ENCODE data around the gene GSPT2.
"Not testable (repeated sequence)": the region's sequence is repeated elsewhere in the genome, so short reads cannot be mapped to it uniquely, and the experiment has no call there.

Gene GSPT2

DNA sequence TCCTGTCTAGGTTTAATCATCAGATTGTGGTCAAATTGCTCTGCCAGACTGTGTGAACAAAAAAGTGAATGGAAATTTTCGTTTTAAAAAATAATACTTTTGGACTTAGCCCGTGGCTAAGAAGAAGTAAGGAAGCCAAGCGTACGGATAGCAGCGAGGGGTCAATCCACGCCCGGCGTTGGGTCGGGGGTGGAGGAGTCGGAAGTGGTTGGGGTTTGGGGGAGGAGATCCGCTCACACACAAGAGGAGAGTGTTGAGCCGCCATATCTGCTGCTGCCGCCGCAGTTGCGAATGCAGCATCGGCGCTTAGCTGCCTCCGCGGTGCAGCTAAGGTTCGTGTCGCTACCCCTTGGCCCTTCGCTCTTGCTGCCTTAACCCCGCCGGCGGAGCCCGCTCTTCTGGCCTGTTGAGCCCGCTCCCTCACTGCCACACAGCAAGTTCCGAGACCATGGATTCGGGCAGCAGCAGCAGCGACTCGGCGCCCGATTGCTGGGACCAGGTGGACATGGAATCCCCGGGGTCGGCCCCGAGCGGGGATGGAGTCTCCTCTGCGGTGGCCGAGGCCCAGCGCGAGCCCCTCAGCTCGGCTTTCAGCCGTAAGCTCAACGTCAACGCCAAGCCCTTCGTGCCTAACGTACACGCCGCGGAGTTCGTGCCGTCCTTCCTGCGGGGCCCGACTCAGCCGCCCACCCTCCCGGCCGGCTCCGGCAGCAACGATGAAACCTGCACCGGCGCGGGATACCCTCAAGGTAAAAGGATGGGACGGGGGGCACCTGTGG, at the start of gene GSPT2:
GSPT2 (plus strand) TSS at position 264 of the 779 bp plus-strand sequence; CDS start at position 449, 185 bp downstream.
- DNase-seq = peak; percentile 62

DNA sequence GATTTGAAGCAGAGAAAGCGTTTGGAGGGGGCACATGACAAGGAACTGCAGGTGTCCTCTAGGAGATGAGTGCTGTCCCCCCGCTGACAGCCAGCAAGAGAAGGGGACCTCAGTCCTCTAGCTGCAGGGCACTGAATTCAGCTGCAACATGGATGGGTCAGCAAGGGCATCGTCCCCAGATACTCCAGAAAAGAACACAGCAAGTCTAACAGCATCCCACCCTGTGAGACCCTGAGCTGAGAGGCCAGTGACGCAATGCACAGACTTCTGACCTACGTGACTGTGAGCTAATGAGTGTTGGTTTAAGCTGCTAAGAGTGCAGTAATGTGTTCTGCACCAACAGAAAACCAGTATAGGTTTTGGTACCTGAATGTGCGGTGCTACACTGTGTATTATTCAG, 49.0 kb upstream of the GSPT2 start:
- no peak for DNase-seq

DNA sequence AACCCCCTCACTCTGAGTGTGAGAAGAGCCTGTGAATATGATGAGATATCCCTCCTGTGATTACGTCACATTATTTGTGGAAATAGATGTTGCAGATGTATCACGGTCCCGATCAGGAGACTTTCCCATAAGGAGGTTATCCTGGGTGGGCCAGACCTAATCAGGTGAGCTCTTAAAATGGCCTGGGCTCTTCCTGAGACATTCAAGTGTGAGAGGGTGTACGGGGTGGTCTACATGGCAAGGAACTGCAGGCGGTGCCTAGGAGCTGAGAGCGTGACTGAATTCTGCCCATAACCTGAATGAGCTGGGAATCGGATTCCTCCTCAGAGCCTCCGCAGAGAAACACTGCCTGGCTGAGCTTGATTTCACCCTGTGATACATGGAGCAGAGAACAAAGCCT, 45.8 kb upstream of the GSPT2 start:
- DNase-seq = no peak

DNA sequence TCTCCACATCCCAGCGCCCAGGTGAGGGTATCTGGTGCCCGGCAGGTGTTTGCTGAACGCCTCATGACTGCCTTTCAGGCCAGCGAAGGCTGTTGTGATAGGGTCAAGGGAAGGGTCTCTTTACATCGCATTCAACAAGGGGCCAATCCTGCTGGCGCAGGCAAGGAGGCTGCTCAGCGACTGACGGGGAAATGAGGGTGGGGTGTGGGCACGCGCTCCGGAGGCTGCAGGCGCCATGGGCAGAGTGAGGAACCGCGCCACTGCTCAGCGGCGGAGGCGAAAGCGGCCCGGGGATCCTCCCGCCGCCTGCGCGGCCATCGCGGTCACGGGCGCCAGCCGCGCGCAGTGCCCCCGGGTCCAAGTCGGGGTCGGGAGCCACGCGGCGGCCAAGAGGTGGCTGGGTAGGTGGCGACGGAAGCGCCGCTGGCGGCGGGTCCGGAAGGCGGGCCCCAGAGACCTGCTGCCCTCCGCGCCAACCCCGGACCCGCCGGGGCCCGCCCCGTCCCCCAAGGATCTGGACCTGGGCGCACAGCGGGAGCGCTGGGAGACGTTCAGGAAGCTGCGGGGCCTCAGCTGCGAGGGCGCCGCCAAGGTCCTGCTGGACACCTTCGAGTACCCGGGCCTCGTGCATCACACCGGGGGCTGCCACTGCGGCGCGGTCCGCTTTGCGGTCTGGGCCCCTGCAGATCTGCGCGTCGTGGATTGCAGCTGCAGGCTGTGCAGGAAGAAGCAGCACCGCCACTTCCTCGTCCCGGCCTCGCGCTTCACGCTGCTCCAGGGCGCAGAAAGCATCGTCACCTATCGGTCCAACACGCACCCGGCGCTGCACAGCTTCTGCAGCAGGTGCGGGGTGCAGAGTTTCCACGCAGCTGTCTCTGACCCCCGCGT, 32.7 kb upstream of the GSPT2 start, which contains the start of gene CENPVL1:
CENPVL1 (plus strand) TSS at position 236 of the 888 bp plus-strand sequence; CDS start at position 236, 0 bp downstream.
- not testable (repeated sequence) for DNase-seq

DNA sequence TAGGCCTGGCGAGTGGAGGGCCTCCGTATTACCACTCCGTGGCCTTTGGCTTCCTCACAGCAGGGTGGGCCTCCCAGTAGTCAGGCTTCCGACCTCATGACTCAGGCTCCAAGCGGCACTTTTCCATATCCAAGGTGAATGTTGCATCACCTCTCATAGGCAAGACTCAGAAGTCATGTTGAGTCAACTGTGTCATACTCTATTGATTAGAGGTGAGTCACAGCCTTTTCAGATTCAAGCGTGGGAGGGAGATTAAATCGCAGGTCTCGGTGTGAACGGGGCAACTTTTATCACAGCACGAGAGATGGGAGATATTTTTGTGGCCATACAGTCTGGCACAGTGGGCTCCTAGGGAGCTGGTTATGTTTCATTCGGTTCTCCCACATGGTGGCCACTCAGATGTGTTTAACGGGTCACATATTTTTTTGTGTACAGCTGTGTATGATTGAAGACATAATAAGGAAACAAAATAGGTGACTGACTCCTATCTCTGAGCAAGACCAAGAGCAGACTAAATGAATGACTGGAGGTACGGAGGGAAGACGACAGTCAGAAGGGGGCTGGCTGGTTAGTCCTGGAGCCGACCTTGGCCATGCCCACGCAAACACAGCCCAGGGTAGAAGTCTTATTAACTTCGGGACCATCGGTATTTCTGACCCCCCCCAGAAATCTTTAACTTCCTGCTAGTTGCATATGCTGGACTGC, 30.1 kb upstream of the GSPT2 start:
- not testable (repeated sequence) for DNase-seq

DNA sequence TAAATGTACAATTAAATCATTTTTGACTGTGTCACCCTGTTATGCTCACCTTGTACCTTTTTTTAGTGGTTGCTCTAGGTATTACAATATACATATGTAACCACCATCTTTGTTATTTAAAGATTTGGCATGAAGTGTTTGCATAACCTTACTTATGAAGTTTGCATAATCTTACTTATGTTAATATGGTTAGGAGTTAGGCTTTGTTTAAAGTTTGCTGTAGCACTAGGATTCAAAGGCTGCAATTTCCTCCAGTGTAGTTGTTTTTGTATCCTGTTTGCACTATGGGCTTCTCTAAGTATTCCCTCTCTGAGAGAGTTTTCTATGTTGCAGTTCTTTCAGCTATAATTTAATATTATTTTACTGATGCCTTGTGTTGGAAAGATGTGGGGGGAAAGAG, 15.0 kb upstream of the GSPT2 start:
- no peak for DNase-seq

DNA sequence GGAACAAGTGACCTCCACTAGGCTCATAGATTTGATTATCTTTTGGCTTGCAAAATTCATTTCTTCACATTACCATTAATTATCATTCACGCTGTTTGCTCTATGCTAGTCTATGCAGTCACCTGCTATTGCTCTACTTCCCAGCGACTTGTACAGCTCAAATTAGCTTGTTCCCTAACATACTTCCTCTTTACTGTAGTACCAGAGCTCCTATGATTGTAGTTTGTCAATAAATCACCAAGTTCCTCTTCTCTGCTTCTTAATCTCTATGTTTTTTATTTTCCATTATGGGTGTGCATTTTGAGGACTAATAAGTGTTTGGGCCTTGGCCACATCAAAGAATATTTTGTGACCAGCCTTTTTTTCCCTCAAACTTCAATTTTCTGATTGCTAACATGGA, 6.2 kb upstream of the GSPT2 start:
- DNase-seq = no peak

DNA sequence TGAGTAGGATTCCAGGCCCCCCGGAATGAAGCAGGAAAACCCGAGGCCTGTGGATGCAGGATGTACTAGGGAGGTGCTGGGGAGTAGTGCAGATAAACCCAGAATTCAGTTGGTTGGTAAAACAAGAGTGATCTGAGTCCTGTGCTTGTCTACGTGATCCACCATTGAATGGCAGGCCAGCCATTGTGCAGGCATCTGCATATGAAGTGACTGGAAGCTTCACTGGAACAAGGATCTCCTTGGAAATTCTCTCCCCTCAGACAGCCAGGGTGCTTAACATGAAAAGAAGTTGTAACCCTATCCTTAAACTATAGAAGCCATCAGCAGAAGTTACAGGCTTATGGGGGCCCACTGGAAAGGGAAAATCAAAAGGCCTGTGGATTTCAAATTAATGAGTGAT, 656 bp upstream of the GSPT2 start:
- DNase-seq = no peak

DNA sequence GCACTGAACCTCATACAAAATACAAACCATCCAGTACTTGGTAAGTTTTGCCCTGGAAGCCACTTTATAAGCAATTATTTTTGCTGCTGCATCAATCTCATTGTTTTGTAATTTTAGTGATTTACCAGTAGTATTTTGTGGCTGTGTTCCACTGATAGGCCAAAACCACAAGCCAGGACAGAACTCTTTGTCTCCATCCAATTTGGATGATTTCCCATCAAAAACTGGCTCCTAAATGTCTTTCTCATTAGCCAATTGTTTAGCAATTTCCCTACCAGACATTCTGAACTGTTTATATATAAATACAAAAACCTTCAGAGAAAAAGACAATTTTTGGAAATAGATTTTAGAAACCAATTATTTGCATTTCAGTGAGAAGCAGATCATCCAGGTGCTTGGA, 4.4 kb downstream of the GSPT2 start:
- DNase-seq = no peak

DNA sequence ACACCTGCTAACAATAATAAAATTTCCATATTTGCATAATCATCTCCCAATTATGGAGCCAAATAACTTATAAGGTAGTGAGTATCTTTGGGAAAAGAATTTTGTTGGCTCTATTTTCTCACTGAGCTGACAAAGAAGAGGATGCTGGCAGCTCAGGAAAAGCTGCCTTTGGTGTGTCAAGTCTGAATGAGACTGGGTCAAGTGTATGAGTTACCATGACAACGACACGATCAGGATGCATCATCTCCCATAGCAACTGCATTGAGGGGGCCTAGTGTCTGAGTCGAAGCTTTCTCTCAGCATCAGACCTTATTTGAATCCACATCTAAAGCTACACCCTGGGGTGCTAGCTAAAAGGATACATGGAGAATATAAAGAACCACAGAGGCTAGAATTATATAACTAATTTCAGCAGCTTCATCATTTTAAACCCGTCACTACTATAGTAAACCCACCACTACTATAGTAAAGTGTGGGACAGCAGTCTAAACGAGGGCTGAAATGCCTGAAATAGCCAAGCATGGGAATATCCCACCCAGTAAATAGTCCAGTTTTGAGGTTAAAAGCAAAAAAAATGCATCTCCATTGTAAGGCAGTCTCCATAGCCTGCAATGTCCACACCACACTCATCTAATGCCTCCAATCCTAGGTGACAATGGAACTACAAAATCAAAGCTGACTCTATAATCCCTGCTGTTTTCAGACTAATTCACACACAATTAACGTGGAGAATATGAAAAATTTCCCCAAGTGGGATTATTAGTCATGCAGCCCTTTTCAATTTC, 16.0 kb downstream of the GSPT2 start:
- no peak for DNase-seq

DNA sequence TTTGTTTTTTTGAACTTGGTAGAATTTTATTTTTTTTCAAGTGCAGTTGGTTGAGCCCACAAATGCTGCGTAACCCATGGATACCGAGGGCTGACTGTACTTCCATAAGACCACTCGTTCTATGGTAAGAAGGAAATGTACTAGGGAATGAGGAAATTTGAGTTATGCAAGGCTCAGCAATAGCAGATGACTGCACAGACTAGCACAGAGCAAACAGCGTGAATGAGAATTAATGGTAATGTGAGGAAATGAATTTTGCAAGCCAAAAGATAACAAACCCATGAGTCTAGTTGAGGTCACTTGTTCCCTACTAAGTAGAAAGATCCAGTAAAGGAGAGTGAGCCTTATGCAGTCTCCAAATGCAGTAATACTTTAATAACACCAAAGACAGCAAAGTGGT, 17.4 kb downstream of the GSPT2 start:
- DNase-seq = no peak

DNA sequence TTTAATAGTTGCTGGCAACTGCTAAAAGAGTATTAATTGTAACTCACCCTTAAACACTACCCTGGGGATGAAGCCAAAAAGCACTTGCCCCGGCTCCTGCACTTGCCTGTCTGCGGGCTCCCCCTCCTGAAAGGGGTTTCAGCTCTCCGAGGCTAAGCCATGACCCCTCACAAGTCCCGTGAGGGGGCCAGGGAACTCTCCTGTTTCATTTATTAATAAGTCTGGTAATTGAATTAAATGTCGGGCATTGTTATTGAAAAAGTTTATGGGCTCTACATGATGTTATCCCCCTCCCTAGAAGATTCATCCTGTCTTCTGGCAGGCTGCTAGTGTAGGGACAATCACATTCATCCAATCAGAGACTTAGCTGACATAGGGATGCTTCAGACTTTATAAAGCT, 23.3 kb downstream of the GSPT2 start:
- no peak for DNase-seq

DNA sequence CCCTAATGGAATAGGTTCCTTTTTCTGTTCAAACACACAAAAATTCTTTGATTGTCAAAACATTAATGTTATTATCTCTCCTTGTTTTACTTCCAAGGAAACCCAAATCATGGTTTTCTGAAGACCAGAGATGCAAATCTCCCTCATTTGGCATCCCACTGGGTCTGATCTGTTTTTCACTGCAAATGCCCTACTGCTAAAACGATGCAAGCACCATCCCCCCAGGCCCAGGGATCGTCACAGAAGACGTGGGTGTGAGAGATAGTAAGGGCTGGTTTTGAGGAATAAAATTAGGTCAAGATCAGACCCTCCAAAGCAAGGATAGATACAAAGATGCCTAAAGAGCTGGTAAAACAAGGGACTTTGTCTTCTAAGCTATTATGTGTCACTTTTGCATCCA, 33.6 kb downstream of the GSPT2 start:
- DNase-seq = no peak

DNA sequence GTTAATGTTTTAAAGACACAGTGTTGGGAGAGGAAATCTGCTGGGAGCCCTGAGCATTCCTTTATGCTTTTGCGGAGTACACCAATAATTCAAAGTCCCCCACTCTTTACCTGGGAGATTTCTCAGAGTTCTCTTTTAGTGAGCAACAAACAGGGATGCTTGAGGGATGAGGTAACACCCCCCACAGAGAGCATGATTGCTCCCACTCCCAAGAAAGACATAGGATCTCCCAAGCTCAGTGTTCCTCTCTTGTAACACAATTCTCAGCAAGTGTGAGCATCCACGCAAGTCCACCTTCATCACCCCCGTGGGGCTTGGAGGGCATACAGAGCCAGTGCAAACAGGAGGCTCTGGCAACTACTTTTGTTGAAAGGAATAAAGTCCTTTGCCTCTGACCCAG, 36.1 kb downstream of the GSPT2 start:
- no peak for DNase-seq

DNA sequence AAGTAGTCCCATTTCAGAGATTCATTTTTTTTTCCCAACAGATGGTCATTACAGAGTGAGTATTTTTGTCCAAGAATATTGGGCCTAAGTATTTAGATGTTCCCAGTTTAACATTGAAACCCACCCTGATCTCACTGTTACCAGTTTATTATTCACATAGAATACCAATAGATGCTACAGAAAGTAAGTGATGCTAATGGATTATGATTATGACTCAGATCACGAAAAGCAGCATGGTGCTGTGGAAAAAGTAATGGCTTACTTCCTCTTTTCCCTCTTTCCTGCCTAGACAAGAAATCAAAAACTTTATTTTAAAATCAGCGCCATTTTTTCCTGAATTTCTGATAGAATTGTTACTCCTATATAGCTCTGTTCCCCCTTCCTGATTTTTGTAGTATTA, 51.9 kb downstream of the GSPT2 start:
- DNase-seq = no peak
